Activated naive CD4-positive, alpha-beta T cell treated with anti-CD3 and anti-CD28 coated beads, Interleukin-2, amount 50 U/mL, for 24 hours (primary cell): ENCODE results near the gene NRARP.
A peak's percentile ranks its signal among the peaks of the same experiment; 100 is the strongest.
"Not testable (repeated sequence)": the region's sequence is repeated elsewhere in the genome, so short reads cannot be mapped to it uniquely, and the experiment has no call there.

Source experiments
- H3K27ac Mint-ChIP-seq: one replicate; pipeline ENCODE4 v1.8.0; 2021; ENCODE audit warnings: mild to moderate bottlenecking, mixed read lengths
- H3K27me3 Mint-ChIP-seq: one replicate; pipeline ENCODE4 v1.8.0; 2021; ENCODE audit warnings: mixed read lengths
- H3K36me3 Mint-ChIP-seq: one replicate; pipeline ENCODE4 v1.8.0; 2021; ENCODE audit warnings: mixed read lengths
- H3K4me1 Mint-ChIP-seq: one replicate; pipeline ENCODE4 v1.8.0; 2021; ENCODE audit warnings: mixed read lengths
- H3K4me3 Mint-ChIP-seq: one replicate; pipeline ENCODE4 v1.8.0; 2021; ENCODE audit warnings: mild to moderate bottlenecking, mixed read lengths
- H3K9me3 Mint-ChIP-seq: one replicate; pipeline ENCODE4 v1.8.0; 2021; ENCODE audit warnings: mixed read lengths

Gene NRARP

DNA sequence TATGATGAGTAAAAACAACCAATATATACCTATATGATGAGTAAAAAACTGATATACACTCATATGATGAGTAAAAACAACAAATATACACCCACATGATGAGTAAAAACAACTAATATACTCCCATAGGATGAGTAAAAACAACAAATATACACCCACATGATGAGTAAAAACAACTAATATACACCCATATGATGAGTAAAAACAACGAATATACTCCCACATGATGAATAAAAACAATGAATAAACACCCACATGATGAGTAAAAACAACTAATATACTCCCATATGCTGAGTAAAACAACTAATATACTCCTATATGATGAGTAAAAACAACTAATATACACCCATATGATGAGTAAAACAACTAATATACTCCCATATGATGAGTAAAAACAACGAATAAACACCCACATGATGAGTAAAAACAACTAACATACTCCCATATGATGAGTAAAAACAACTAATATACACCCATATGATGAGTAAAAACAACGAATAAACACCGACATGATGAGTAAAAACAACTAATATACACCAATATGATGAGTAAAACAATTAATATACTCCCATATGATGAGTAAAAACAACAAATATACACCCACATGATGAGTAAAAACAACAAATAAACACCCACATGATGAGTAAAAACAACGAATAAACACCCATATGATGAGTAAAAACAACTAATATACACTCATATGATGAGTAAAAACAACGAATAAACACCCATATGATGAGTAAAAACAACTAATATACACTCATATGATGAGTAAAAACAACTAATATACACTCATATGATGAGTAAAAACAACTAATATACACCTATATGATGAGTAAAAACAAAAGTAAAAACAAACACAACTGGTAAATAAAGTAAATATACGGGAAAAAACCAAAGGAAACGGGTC is 25.8 kb upstream of the NRARP start:
- H3K36me3 Mint-ChIP-seq, H3K4me3 Mint-ChIP-seq, H3K4me1 Mint-ChIP-seq, H3K9me3 Mint-ChIP-seq, H3K27me3 Mint-ChIP-seq: not testable (repeated sequence)
- peak overlapping the region; percentile 72 for H3K27ac Mint-ChIP-seq

- peaks cover 8% of the 10 kb centered on the region for H3K4me1 Mint-ChIP-seq
- H3K9me3 Mint-ChIP-seq, result peaks cover 5% of the 10 kb centered on the region
- peaks cover 2% of the 10 kb centered on the region for H3K36me3 Mint-ChIP-seq
- peak overlapping the region; percentile 85 for H3K27ac Mint-ChIP-seq
- peaks cover 2% of the 10 kb centered on the region for H3K27me3 Mint-ChIP-seq
- peak overlapping the region; percentile 84 for H3K4me3 Mint-ChIP-seq
These were observed 24.5 kb upstream of the NRARP start for GRCh38 chr9:137326445-137327065.

- no peak overlapping the region for H3K4me3 Mint-ChIP-seq
These were observed 23.7 kb upstream of the NRARP start for GRCh38 chr9:137325799-137326198.

GRCh38 chr9:137325124-137325523 is 23.1 kb upstream of the NRARP start:
- no peak overlapping the region for H3K27ac Mint-ChIP-seq
- peaks cover 5% of the 10 kb centered on the region for H3K9me3 Mint-ChIP-seq
- H3K4me1 Mint-ChIP-seq, result peaks cover 11% of the 10 kb centered on the region
- H3K27me3 Mint-ChIP-seq, result peaks cover 2% of the 10 kb centered on the region
- H3K36me3 Mint-ChIP-seq, result peaks cover 2% of the 10 kb centered on the region
- no peak overlapping the region for H3K4me3 Mint-ChIP-seq

More at GRCh38 chr9:137325799-137326198, 23.7 kb upstream of the NRARP start:
- peaks cover 2% of the 10 kb centered on the region for H3K36me3 Mint-ChIP-seq
- H3K27me3 Mint-ChIP-seq, result peaks cover 2% of the 10 kb centered on the region
- H3K27ac Mint-ChIP-seq, result no peak overlapping the region
- H3K9me3 Mint-ChIP-seq, result peaks cover 5% of the 10 kb centered on the region
- peaks cover 8% of the 10 kb centered on the region for H3K4me1 Mint-ChIP-seq

GRCh38 chr9:137323531-137324331 is 21.7 kb upstream of the NRARP start:
- Mint-ChIP-seq H3K9me3 (peaks cover 5% of the 10 kb centered on the region), H3K36me3 (peaks cover 2% of the 10 kb centered on the region), H3K27me3 (peaks cover 2% of the 10 kb centered on the region), H3K4me1 (peaks cover 11% of the 10 kb centered on the region), H3K4me3 (no peak overlapping the region), H3K27ac (no peak overlapping the region)

DNA sequence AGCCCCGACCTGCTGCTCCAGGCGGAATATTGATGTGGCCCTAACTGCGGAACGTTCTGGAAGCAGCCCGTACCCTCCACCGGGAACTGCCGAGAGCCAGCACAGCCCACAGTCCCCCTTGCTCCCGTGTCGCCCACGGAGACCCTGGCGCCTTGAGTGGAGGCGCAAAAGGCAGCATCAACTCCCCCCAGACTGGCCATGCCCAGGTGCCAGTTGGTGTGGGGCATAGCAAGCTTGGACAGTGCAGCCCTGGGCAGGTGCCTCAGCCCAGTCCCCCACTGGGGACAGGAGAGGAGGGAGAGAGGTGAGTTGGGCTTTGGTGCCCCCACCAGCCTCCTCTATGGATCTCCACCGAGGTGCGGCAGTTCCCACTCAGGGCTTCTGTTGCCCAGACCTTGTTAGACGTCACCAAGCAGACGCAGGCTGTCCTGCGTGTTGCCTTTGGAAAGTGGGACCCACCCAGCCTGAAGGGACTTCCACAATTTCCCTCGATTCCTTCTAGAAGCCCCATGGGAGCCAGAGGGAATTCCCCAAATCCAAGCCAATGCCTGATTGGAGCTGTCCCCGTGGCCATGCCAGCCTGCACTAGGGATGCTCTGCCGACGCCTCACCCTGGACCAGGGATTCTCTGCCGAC is 19.8 kb upstream of the NRARP start:
- H3K36me3 Mint-ChIP-seq, result peaks cover 2% of the 10 kb centered on the region
- H3K4me3 Mint-ChIP-seq, result no peak overlapping the region
- peaks cover 9% of the 10 kb centered on the region for H3K4me1 Mint-ChIP-seq
- peaks cover 4% of the 10 kb centered on the region for H3K9me3 Mint-ChIP-seq
- peaks cover 2% of the 10 kb centered on the region for H3K27me3 Mint-ChIP-seq
- H3K27ac Mint-ChIP-seq, result no peak overlapping the region

GRCh38 chr9:137320555-137321384 is 18.7 kb upstream of the NRARP start:
- Mint-ChIP-seq H3K4me3 (no peak overlapping the region), H3K36me3 (no peaks in the 10 kb centered on the region), H3K27ac (no peak overlapping the region), H3K9me3 (no peaks in the 10 kb centered on the region), H3K4me1 (peaks cover 3% of the 10 kb centered on the region), H3K27me3 (no peaks in the 10 kb centered on the region)

DNA sequence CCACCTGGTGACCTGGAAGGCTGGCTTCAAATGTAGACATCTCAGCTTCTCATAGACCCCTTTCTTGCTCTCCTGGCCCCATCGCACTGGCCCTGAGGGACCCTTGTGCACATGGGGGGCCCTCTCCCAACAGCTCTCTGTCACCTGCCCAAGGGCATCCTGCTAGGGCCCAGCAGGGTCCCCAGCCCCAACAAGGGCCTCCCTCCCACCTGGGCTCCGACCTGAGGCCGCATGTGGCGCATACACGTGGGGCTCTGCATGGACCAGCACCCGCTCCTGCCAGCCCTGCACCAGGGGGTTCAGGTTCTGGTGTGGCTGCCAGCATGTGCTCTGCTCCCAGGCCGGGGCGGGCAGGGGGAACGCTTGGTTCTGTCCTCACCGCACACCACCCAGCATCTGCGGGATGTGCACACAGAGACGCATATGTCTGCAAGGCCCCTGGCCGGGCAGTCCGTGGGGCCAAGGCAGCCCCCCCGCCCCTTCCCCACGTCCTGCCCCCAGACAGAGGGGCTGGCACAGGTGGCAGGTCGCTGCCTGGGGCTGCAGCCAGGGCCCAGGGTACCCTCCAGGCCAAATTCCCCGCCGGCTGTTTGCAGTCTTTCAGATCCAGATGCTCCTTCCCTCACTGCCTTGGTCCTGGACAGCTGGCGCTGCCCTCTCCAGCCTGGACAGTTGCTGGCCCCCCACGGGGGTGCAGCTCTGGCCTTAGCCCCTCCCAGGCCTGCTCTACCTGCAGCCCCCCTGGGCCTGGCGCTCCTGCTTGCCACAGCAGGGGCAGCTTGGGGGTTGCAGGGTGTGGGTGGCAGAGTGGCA is 17.9 kb upstream of the NRARP start:
- H3K36me3 Mint-ChIP-seq, result no peaks in the 10 kb centered on the region
- H3K4me3 Mint-ChIP-seq, result no peak overlapping the region
- no peaks in the 10 kb centered on the region for H3K27me3 Mint-ChIP-seq
- H3K27ac Mint-ChIP-seq, result no peak overlapping the region
- peaks cover 3% of the 10 kb centered on the region for H3K4me1 Mint-ChIP-seq
- H3K9me3 Mint-ChIP-seq, result no peaks in the 10 kb centered on the region

DNA sequence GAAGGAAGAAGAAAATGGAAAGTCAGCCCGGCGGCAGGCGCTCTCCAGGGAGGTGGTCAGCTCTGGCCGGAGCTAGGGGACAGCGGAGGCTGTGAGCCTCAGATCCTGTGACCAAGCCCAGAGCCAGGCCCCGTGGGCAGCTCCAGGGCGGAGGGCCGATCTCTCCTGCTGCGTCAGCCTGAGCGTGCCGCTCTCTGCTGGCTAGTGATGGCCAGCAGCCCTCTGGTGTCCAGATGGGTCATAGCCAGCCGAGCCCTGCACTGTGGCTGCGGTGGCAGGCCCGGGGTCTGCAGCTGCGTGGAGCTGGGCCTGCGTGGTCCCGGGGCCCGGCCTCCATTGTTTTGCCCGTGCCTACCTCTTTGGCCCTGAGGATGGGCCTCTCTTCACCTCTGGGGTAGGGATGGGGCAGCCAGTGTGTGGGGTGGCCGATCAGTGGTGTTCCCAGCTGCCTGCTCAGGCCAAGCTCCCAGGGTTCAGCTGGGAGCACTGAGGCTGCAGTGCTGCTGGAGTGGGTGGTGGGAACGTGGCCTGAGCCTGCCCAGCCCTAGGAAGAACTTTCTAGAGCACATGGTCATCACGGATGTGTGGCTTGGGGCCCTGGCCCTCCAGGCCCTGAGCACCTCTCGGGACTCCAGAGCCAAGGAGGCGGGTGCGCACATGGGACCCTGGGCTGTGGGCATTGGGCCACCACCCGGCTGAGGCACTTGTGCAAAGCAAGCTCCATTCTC is 17.1 kb upstream of the NRARP start:
- H3K27ac Mint-ChIP-seq, result no peak overlapping the region
- no peaks in the 10 kb centered on the region for H3K9me3 Mint-ChIP-seq
- H3K27me3 Mint-ChIP-seq, result no peaks in the 10 kb centered on the region
- H3K4me3 Mint-ChIP-seq, result no peak overlapping the region
- no peaks in the 10 kb centered on the region for H3K36me3 Mint-ChIP-seq
- H3K4me1 Mint-ChIP-seq, result peaks cover 3% of the 10 kb centered on the region

- Mint-ChIP-seq H3K9me3 (no peaks in the 10 kb centered on the region), H3K27me3 (no peaks in the 10 kb centered on the region), H3K4me3 (no peak overlapping the region), H3K36me3 (no peaks in the 10 kb centered on the region), H3K4me1 (peaks cover 3% of the 10 kb centered on the region), H3K27ac (no peak overlapping the region)
These were observed 16.5 kb upstream of the NRARP start for GRCh38 chr9:137318602-137319001.

- Mint-ChIP-seq H3K4me1 (peaks cover 3% of the 10 kb centered on the region), H3K27me3 (no peaks in the 10 kb centered on the region), H3K27ac (no peak overlapping the region), H3K36me3 (no peaks in the 10 kb centered on the region), H3K4me3 (no peak overlapping the region), H3K9me3 (no peaks in the 10 kb centered on the region)
These were observed 15.8 kb upstream of the NRARP start for GRCh38 chr9:137317718-137318511.

DNA sequence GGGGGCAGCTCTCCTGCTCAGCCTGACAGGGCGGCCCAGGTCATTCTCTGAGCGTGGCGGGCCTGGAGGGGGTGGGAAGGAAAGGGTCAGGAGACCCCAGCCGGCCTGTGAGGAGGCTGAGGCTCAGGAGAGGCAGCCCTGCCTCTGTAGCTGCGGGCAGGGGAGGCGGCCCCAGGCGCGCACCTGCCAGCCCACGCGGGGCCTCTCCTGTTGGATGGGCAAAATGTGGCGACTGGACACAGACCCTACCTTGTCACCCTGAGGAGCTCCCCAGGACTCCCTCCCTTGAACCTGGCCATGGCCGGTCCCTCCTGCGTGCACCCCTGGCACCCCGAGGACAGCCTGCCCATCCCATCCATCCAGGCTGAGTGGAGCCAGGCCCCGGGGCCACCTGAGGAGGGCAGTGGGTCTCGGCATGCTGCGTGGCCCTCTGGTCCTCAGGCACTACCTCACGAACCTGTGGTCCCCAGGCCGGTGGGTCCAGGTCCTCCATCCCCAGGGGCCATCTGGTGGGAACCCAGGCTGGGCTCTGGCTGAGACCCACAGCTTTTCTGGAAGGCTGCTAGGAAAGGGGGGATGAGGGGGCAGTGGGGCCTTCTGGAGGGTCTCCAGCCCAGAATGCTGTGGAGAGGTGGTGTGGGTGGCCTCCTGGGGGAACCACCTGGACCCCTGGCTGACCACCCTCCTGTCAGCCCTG is 15.1 kb upstream of the NRARP start:
- no peak overlapping the region for H3K27ac Mint-ChIP-seq
- H3K36me3 Mint-ChIP-seq, result no peaks in the 10 kb centered on the region
- H3K4me1 Mint-ChIP-seq, result peaks cover 3% of the 10 kb centered on the region
- no peaks in the 10 kb centered on the region for H3K27me3 Mint-ChIP-seq
- H3K4me3 Mint-ChIP-seq, result no peak overlapping the region
- no peaks in the 10 kb centered on the region for H3K9me3 Mint-ChIP-seq
